K562 (cell line): ENCODE results near the gene KLHL15. TPM values are rescaled to one million over a fixed set of nuclear protein-coding genes. Genes with fewer than 3 reads are reported as not detected.
A peak's percentile ranks its signal among the peaks of the same experiment; 100 is the strongest.

ENCODE experiments used
- ARHGAP35 ChIP-seq: fragments of 450-650 bp; IDR thresholded peaks from 2 replicates; pipeline ENCODE4 v1.6.1; 2018; ENCODE audit not compliant: partially characterized antibody
- CHD7 ChIP-seq: fragments of 200-600 bp; sonication (generic); IDR thresholded peaks from one replicate; pipeline ENCODE4 v1.6.1; 2012; ENCODE audit warnings: mild to moderate bottlenecking, low read depth, low read length, inconsistent platforms
- E2F8 ChIP-seq: fragments of 450-650 bp; IDR thresholded peaks from 2 replicates; pipeline ENCODE4 v1.7.1; 2018; ENCODE audit warnings: mild to moderate bottlenecking, low read depth; ENCODE audit not compliant: partially characterized antibody
- ETV1 ChIP-seq: fragments of 450-650 bp; conservative IDR thresholded peaks from 2 replicates; pipeline ENCODE4 v1.6.1; 2016; ENCODE audit warnings: missing genetic modification characterization, control low read depth, low read depth, missing compliant biosample characterization
- ETV6 ChIP-seq, 3 experiments: fragments of 150-350 bp in 1 of 3; sonication (generic) in 1 of 3; formaldehyde crosslinking in 1 of 3; IDR thresholded peaks; 2 replicates each; pipeline versions ENCODE4 v1.6.1 to v1.8.0; 2014 to 2022; ENCODE audit warnings: borderline replicate concordance in 2 of 3, low read depth in 2 of 3, antibody characterized with exemption in 1 of 3, low read length in 1 of 3, mild to moderate bottlenecking in 1 of 3, missing genetic modification reagents in 1 of 3
- HMBOX1 ChIP-seq: sonication (generic); IDR thresholded peaks from 2 replicates; pipeline ENCODE4 v1.6.1; 2016
- LCOR ChIP-seq: sonication (generic); formaldehyde crosslinking; IDR thresholded peaks from 2 replicates; pipeline ENCODE4 v1.8.0; 2022; ENCODE audit warnings: mild to moderate bottlenecking, missing genetic modification reagents
- SNIP1 ChIP-seq: fragments of 450-650 bp; IDR thresholded peaks from 2 replicates; pipeline ENCODE4 v1.7.1; 2017; ENCODE audit warnings: low read depth, mild to moderate bottlenecking
- SOX6 ChIP-seq: fragments of 450-650 bp; IDR thresholded peaks from 2 replicates; pipeline ENCODE4 v1.6.1; 2014; ENCODE audit warnings: mild to moderate bottlenecking
- TGIF2 ChIP-seq: sonication (generic); formaldehyde crosslinking; IDR thresholded peaks from 2 replicates; pipeline ENCODE4 v1.8.1; 2022; ENCODE audit warnings: mild to moderate bottlenecking, missing genetic modification reagents, moderate library complexity
- polyA plus RNA-seq, 8 experiments: library from polyadenylated mRNA; depleted of rRNA in 4 of 8; stranded (reverse) in 5 of 8; unstranded in 3 of 8; fragments of >200 nt; fragmentation: Nextera tagmentation in 2 of 8; fragmentation: Illumina TruSeq in 1 of 8; extraction: Ambion mirVana in 2 of 8; extraction: Trizol in 1 of 8; gene quantifications; 2 replicates each; pipeline versions ENCODE4 v1.2.1 to v1.2.3, GENCODE V29; 2011 to 2014; ENCODE audit warnings: inconsistent platforms in 1 of 8, missing spikeins in 1 of 8
- total RNA-seq, 7 experiments: library from RNA; depleted of rRNA in 6 of 7; stranded (reverse); fragments of >200 nt in 6 of 7; fragmentation: Illumina TruSeq in 2 of 7; extraction: Trizol in 2 of 7; gene quantifications; 2 replicates each; pipeline versions ENCODE4 v1.2.1 to v1.2.3, GENCODE V29; 2011 to 2021; ENCODE audit warnings: low replicate concordance in 1 of 7

KLHL15 gene
- total and polyA plus RNA-seq, 9 of the 15 experiments (the other 6 are each of a cell fraction or from before 2014, with no cell fraction given), result 3.0 to 12.4 (median 7.6) TPM

DNA sequence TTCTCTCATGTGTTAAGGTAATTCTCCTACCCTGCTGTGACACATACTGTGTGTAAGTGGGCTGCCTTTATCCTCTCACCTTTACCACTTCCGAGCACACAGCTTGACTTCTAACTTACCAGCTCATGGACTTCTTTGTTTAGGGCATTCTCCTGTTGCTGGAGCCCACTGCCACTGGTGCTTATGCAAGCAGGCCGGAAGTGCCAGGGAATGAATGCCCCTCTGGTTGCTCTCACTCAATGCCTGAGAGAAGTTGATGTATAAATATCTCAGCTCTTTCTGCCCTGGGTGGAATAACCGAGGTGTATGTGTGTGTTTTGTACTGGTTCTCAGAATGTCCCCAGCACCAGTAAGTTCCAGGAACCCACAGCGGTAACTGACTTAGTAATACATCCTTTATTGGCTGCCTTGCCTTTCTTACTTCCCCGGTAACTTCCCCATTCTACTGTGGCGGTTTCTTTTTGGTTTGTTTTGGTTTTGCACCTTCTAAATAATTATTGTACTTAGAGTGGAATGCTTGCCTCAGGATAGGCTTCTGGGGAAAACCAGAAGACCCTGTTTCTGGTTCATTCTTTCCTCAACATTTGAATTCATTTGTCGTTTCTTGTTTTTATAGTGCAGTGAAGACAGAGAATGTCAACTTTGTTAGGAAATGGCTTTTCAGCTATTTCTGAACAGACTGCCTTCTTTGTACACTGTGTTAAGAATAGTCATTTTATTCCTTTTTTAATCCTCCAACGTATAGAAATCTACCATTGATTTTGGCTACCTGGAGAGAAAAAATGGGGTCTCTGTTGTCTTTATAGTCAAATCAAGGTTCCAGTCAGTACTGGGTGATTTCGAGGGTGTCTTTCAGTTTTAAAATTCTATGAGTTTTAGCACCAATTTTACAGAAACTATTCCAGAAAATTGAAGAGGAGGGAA, 73.7 kb downstream of the KLHL15 start (continued):
- TF ChIP-seq CHD7, result no peak
- TF ChIP-seq HMBOX1, result peak; percentile 76
- TF ChIP-seq ARHGAP35, result no peak
- peak; percentile 29; the same call in 1 of the 2 replicates for TF ChIP-seq SOX6
- TF ChIP-seq SNIP1, result no peak
- TF ChIP-seq ETV6 (IDR thresholded peaks at IDR 0.05; ENCODE audit: borderline replicate concordance in 1 of 2, low read depth in 2 of 2, low read length in 1 of 2), result peak in 1 of 2 experiments; percentile 37; a peak in 1 of 4 replicates
- no peak for TF ChIP-seq ETV6 (CRISPR knock-in tag; IDR thresholded peaks at IDR 0.05; ENCODE audit: borderline replicate concordance)
- peak; percentile 65 for TF ChIP-seq ETV1 (tag)
- no peak for TF ChIP-seq TGIF2
- TF ChIP-seq E2F8, result no peak
- no peak for TF ChIP-seq LCOR (CRISPR knock-in tag)
